ENCODE data around the gene SLMAP.

The SLMAP gene

DNA sequence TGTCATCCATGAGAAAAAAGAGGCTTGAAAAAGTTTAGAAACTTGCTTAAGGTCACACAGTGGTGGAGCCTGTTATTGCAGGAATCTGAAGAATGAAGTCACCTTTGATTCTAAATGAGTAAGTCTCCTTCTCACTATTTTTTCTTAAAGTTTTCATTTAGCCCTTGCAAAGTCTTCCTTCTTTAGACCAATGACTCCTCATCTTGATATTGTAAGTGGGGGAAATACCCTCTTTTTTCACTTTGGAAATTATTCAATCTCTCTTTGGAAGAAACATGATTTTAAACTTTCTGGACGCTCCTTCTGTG lies 787 bp upstream of the SLMAP start:
- peak; percentile 24 for DNase-seq

DNA sequence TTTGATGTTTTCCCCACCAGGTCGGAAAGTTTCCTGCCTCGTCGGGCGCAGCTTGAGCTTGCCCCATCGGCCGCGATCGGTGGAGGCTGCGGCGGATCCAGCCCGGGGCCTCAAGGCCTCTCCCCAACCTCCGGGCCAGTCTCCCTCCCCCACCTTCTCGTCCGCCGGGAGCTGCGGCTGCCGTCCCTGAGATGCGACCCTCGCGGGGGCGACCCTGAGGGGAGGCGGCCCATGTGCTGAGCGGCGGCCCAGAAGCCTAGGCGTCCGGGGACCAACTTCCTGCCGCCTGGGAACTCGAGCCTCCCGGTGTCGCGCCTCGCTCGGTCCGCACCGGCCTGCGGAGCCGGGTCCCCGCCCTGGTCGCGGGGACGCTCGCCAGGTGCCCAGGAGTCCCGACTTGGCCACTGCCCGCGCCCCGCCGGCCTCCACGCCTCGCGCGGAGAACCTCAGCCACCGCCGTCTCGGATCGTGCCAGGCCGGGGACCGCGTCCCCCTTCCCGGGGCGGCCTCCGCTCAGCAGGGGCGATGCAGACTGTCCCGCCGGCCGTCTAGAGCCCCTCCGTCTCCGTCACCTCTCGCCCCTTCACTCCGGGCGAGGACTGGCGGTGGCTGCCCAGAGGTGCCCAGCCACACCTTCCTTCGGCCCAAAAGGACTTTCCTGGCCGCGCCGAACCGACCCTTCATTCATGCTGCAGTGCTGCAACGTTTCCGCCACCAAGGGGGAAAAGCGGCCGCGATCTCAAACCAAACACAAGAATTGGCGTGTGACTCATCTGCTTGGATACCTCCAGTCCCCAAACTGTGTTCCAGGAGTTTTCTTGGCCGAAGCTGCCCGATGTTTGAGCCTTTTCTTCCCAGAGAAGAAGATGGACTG lies 656 bp downstream of the SLMAP start:
- DNase-seq = peak; percentile 34

DNA sequence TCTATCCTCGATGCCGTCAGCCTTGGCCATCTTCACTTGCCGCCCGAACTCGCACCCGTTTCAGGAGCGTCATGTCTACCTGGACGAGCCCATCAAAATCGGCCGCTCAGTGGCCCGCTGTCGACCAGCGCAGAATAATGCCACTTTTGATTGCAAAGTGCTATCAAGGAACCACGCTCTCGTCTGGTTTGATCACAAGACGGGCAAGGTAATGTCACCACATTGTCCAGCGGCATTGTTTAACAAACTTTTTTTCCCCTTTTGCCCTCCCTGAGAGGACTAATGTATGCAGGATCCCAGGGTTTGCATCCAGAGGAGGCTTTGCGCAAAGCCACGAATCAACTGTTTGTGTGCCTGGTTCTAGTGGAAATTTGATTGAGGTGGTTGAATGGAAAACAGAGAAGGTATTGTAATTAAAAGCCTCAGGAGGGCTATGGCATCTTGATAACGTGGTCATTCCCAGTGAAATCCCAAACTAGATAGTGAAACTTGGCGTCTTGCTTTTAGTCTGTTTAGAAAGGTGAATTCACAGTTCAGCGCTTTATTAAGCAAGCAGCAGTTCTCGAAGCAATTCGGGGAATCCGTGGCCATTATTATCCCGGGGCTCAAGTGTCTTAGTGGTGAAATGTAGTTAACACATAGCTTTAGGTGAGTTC lies 1.7 kb downstream of the SLMAP start:
- DNase-seq = peak; percentile 12

DNA sequence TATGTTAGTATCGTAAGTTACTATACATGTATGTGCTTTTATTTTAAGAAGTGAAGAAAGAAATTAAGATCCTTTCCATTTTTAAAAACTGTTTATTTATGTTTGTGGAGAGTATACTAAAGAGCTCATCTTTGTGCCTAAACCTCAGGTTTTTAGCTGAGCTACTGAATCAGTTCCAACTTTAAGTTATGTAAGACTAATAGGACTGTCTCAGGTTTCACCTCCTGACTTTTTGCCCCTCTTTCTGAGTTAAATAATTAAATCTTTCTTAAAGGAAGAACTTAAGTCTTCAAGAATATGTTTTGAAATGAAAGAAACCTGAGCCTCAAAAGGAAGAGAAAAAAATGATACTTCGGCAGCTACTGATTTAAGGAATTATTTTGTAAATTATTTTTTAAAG lies 2.6 kb downstream of the SLMAP start:
- DNase-seq = no peak

DNA sequence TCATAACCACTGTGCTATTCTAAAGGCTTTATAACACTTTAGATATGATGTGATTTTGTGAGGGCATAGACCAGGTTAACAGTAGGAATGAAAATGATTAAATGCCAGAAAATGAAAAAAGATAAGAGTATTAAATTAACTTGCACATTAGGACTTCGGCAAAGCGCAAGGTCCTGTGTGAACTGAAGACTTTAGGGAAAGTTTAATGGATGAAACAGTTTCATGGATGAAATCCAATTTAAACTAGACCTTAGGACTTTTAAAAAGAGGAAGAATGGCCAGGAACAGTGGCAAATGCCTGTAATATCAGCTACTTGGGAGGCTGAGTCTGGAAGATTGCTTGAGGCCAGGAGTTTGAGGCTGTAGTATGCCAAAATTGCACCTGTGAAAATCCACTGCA lies 8.7 kb downstream of the SLMAP start:
- no peak for DNase-seq

DNA sequence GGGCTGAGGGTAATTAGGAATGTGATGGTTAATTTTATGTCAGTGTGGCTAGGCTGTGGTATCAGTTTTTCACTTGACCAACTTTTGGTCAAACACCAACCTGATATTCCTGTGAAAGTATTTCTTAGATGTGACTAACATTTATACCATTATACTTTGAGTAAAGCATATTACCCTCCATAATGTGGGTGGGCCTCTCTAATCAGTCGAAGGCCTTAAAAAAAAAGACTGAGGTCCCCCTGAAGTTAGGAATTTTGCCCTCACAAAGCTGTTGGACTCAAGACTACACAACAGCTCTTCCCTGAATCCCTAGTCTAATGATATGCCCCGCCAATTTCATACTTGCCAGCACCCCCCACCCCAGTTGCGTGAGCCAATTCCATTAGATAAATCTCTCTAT lies 12.5 kb downstream of the SLMAP start:
- no peak for DNase-seq

DNA sequence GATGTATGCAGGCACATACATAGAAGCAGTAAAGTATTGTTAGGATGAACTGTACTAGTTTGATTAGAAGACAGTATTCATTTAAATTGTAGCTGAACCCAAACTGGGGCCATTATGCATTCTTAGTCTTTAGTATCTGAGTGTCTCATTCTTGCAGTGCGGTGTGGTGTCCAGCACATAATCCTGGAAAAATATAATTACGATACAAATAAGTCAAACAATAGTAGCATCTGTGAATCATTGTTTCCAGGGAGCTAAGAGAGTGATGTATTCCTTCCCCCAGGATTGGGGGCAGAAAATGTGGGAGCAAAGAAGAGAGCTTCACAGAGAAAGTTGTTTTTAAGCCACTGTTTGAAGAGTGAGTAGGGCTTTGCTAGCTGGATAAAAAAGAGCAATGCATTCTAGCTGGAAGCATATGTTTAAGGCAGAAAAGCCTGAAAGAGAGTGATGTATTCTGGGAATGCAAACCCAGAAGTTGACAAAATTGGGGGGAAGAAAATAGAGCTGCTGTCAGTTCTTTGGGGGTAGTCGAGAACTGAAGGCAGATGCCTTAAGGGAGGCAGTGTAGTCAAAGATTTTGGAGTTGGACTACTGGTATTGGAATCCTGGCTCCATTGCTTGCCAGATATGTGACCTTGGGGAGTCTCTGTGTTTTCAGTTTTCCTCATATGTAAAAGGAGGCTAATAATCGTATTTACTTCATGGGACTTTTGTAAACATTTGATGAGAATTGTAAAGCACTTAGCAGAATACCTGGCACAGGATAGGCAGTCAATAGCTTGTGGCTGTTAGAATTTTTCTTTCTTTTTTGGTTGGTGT lies 14.1 kb downstream of the SLMAP start:
- DNase-seq = no peak

DNA sequence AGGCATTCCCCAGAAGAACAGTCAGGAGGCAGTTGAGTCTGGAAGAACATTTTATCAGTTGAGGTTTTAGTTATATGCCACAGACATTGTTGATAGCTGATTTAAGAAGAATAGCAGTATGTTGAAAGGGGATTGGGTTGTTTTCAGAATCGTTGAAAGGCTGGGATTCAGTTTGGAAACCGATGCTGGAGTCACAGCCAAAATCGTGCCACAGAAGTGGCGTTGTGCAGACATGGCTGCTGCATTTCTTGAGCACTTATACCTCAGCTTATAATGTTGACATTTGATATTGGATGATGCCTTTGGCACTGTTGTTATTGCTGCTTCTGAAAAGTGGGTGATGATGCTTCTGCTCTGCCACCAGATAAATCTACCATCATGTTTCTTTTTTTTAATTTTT lies 16.1 kb downstream of the SLMAP start:
- no peak for DNase-seq

DNA sequence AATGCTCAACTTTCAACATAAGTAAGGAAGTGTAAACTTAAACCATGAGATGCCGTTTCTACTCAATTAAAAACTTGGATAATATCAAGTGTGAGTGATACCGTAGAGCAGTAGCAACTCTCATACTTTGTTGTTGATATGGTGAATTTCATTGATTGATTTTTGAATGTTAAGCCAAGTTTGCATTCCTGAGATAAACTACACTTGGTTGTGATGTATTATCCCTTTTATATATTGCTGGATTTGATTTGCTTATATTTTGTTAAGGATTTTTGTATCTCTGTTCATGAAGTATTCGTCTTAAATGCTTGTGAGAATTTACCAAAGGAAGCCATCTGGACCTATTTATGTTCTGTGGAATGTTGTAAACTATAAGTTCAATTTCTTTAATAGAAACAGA lies 21.7 kb downstream of the SLMAP start:
- no peak for DNase-seq

DNA sequence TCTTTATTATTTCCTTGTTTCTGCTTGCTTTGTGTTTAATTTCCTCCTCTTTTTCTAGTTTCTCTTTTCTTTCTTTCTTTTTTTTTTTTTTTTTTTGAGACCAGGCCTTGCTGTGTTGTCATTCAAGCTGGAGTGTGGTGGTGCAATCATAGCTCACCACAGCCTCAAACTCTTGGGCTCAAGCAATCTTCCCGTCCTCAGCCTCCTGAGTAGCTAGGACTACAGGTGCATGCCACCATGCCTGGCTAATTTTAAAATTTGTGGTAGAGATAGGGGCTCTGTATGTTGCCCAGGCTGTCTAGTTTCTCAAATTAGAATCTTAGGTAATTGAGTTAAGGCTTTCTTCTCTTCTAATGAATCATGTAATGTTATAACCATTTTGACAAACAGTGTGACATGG lies 22.4 kb downstream of the SLMAP start:
- DNase-seq = no peak

DNA sequence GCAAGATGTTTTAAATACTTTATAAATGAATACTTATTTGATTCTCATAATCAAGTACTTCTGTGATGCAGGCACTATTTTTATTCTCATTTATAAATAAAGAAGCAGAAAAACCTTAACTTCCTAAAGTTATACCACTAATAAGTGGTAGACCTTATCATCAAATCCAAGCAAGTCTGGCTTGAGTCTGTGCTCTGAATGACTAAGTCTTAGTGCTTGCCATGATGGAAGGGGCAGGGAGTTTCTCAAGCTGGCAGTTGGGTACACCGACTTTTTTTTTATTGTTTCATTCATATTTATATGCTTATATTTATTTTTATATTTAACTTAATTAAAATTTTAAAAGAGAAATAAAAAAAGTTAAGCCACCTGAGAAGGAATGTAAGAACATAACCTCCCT lies 23.6 kb downstream of the SLMAP start:
- no peak for DNase-seq

DNA sequence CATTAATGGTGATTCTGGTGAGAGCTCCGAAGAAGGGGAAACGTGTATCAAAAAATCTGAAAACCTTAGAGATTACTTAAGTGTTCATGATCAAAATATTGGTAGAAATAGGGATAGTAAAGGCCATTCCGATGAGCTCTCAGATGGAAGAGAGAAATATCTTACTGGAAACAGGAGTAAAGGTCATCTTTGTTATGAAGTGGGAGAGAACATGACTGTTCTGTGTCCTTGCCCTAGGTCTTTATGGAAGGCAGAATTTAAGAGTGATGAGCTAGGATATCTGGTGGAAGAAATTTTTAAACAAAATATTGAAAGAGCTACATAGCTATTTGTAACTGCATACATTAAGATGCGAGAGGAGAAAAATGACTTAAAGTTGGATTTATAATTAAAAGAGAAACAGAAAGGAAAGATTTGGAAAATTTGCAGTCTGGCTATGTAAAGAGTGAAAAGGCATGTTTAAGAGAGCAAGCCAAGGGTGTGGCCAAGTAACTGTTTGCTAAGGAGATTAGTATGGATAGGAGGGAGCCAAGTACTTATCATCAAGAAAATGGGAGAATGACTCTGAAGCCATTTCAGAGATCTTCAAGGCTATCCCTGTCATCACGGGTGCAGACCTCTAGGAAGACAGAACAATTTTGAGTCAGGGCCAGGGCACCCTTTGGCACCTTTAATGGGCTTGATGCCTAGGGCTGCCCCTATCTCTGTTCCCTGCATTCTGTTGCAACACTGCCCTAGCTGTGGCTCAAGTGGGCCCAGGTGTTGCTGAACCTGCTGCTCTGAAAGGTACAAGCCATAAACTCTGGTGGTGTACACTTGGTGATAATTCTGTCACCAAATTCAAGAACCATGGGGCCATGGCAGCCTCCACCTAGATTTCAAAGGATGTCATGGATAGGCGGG lies 27.3 kb downstream of the SLMAP start:
- DNase-seq = no peak

DNA sequence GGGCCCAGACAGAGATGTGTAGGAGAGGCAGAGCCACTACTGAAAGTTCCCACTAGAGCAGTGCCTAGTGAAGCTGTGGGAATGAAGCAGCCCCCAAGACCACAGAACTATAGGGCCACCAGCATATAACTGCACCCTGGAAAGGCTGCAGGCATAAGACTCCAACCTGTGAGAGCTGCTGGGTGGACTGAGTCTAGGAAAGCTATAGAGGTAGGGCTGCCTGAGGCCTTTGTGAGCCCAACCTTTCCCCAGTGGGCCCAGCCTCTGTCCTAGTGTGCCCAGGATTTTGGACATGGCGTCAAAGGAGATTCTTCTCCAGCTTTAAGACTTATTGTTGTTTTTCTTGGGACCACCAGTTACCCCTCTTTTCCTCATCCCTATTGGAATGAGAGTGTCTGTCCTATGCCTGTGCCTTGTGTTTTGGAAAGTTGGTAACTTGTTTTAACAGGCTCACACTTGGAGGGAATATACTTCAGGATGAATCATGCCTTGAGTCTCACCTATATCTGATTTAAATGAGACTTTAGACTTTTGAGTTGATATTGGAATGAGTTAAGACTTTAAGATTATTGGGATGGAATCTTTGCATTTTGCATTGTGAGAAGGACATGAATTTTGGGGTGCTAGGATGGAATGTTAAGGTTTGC lies 28.1 kb downstream of the SLMAP start:
- no peak for DNase-seq

DNA sequence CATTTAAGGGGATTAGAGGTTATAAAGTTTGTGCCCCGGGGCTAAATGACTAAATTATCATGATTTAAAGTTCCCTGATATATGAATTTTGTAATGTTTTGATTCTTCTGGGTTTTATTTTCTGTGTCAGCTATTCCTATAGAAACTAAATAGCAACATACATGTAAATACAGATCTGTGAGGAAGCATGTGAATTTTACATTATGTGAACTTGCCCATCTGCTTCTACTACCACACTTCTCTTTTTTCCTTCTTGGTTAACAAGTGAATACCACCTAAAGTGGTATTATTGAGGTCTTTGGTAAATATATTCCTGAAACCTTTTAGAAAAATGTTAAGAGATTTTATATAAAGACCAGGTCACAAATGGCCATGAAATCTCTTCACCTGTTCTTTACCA lies 29.3 kb downstream of the SLMAP start:
- DNase-seq = no peak

DNA sequence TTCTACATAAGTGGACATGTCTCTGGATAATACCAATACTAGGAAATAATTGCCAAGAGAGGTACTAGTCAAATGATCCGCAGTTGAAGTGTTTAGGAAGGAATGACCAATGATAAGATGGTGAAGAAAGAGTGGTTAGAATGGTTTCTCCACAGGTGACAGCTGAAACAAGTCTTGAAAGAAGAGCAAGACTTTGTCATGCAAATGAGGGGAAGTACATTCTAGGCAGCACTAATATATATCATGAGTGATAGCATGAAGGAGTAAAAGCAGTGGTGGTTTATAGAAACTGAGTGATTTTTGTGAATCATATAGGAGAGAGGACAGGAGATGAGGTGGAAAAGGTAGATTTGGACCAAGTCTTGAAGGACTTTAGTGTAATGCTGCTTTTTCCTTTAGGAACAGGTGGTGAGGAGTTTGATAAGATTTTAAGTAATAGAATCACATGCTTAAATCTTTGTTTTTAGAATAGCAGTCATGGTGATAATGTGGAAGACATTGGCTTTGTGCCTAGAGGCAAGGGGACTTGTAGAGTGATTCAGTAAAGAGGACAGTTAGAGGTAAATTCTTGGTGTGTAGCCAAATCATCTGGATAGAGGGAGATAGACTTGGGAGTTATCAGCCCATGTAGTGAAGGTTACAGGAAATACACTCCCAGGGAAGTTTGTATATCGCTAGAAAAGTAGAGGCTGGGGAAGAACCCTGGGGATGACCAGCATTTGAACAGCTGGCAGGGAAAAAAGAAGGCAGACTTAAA lies 31.9 kb downstream of the SLMAP start:
- no peak for DNase-seq

DNA sequence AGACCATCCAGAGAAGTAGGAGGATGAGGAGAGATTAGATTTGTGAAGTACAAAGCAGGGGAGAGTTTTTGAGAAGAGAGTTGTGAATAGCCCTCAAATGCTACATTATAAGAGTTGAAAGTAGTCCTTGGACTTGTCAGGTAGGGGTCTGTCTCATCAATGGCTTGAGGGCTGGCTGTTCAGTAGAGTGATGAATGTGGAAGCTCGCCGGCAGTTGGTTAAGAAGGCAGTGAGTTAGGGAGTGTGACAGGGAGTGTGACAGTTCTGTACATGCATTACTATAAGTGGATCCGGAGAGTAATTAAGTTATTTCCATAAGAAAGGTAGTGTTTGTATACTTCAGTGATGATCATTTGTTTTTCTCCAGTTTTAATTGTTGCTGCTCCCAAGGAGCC lies 32.5 kb downstream of the SLMAP start:
- no peak for DNase-seq

DNA sequence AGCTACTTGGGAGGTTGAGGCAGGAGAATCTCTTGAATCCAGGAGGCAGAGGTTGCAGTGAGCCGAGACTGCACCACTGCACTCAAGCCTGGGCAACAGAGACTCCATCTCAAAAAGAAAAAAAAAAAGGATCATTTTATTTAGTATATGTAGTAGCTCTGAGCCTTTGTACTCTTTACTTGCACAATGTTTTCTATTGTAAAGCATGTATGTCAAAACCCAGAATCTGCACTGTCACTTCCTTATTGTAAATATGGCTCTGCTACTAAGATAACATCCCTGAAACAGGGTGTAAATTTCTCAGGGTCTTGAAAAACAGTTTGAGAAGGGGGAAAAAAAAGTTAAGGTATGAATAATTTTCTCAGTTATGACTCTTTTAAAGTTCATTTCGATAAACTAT lies 35.1 kb downstream of the SLMAP start:
- DNase-seq = peak; percentile 1

DNA sequence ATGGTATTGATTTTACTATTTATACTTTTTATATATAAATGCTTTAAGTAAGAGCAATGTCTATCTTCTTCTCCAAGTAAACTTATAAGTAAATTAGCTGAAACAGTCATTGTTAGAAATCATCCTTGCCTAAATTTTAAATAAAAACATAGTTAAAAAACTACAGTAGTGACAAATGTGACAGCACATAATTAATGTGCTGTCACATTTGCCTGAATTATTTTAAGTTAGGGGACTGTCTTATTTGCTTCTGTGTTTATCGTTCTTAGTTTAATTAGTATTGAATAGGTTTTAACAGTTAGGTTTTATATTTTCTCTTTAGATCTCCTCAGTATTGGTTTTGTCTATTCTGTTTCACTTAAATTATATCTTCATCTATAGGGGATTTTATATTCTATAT lies 36.1 kb downstream of the SLMAP start:
- no peak for DNase-seq

DNA sequence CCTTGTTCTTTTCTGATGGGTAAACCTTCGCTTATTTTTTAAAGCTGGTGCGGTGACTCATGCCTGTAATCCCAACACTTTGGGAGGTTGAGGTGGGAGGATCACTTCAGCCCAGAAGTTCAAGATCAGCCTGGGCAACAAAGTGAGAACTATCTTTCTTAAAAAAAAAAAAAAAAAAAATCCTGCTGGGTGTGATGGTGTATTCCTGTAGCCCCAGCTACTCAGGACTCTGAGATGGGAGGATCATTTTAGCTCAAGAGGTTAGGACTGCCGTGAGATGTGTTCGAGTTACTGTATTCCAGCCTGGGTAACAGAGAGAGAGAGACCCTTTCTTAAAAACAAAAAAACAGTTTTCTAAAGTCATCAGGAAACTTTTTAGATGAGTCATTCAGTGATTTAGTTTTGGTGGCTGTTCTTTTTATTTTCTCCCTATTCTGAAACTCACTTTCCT lies 37.7 kb downstream of the SLMAP start:
- DNase-seq = no peak

DNA sequence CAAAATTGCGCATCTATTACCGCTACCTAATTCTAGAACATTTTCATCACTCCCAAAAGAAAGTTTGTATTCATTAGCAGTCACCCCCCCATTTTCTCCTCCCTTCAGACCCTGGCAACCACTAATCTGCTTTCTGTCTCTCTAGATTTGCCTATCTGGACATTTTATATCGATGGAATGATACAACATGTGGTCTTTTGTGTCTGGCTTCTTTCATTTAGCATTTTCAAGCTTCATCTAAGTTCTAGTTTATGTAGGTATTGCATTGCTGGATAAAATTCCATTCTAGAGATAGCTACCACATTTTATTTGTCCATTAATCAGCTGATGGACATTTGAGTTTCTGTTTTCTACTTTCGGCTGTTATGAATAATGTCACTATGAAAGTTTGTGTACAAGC lies 38.4 kb downstream of the SLMAP start:
- no peak for DNase-seq

DNA sequence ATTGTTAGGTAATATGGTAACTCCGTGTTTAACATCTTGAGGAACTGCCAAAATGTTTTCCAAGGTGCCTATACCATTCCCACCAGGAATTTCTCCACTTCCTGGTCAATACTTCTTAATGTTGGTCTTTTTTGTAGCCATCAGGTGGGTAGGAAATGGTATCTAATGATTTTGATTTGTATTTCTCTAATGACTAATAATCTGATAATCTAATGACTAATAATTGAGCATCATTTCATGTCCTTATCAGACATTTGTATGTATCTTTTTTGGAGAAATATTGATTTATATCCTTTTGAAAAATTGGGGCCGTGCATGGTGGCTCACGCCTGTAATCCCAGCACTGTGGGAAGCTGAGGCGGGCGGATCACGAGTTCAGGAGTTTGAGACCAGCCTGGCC lies 38.8 kb downstream of the SLMAP start:
- DNase-seq = no peak

DNA sequence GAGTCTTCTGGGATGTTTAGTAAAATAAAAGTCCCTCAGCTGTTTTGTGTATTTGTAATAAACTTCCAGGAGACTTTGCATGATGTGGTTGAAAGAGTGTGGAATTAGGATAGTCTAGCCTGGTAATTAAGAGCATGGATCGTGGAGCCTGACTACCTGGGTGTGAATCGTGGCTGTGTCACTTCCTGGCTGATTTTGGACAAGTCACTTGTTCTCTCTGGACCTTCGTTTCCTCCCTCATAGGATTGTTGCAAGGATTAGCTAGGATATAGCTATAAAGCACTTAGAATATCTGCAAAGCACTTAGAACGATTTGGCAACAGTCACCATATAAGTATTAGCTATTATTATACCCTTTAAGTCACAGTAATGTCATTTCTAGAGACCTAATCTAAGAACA lies 40.2 kb downstream of the SLMAP start:
- peak; percentile 0 for DNase-seq
